Measurements from ENCODE around the gene BCAS1.
"Not testable (repeated sequence)": the region's sequence is repeated elsewhere in the genome, so short reads cannot be mapped to it uniquely, and the experiment has no call there.

BCAS1 gene

DNA sequence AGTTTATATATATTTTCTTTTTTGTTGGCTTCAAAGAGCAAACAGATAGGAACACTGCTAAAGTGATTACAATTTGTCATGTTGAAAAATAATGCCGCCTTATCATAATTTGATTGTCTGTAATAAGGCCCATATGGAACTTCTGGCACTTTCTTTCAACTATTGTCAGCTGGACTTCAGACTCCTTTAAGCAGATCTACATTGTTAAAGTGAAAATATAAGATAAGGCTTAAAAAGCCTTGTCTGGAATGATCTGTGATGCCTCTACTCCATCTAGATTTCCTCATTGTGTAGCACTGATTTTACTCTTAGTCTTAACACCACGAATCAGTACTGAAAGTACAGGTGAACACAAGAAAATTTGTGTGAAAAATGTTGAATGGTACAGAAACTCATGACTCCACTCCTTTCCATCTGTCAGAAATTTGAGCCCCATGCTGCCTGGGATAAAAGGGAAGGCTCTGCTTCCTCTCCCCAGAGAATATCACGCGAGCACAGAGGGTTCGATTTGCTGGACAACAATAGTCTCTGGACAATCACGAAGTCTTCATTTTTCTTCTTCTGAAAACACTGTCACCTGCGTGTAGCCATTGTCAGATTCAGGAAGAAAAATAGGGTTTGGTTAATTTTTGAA is 56.0 kb downstream of the BCAS1 start:
- no peak for FAIRE-seq

DNA sequence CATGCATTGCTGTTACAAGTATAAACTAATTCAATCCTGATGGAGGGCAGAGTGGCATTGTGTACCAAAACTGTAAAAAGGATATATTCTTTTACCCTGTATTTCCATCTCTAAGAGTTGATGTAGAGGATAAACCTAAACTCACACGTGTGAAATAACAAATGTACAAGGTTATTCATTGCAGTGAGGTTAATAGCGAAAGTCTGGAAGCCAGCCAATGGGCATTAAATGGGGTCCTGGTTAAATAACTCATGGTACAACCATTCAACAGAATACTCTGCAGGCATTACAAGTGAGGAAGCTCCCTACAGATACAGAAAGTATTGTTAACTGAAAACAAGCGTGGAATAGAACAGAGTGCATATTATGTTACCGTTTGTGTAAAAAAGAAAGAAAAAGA is 56.9 kb downstream of the BCAS1 start:
- FAIRE-seq: no peak

DNA sequence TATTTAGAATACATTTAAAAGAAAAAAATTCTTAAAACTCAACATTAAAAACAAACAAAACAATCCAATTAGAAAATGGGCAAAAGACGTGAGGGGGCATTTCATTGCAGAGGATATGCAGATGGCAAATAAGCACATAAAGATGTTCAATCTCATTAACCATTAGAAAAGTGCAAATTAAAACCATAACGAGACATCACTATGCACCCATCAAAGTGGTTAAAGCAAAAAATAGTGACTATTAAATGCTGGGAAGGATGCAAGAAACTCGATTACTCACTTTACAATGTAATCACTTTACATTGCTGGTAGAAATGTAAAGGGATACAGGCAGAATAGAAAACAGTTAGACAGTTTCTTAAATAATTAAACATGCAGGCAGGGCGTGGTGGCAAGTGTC is 59.0 kb downstream of the BCAS1 start:
- FAIRE-seq: no peak

DNA sequence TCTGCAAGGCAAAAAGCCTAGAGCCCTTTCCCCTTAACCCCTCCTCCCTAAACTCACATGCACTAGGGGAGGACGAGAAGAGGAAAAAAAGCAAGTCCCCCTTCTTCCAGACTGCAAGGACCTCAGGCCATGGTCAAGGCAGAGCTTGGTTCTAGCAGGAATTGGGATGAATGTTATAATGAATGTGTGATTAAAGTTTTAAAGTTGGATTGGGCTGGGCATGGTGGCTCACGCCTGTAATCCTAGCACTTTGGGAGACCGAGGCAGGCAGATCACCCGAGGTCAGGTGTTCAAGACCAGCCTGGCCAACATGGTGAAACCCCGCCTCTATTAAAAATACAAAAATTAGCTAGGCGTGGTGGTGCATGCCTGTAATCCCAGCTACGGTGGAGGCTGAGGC is 64.2 kb downstream of the BCAS1 start:
- FAIRE-seq: not testable (repeated sequence)

DNA sequence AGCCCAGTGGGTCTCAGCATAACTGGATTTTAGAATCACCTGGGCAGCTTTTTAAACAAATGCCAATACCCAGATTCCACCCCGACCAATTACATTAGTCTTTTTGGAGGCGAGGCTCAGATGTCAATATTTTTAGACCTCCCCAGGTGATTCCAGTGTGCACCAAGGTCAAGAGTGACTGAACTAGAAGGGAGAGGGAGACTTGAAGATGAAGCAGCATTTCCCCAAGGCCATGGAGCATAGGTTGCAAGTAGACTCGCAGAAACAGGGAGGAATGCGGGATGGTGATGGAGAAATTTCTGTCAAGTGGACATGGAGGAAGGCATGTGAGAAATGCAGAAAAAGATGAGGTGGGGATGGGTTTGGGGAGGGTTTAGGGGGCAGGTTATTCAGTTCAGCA is 64.9 kb downstream of the BCAS1 start:
- no peak for FAIRE-seq

DNA sequence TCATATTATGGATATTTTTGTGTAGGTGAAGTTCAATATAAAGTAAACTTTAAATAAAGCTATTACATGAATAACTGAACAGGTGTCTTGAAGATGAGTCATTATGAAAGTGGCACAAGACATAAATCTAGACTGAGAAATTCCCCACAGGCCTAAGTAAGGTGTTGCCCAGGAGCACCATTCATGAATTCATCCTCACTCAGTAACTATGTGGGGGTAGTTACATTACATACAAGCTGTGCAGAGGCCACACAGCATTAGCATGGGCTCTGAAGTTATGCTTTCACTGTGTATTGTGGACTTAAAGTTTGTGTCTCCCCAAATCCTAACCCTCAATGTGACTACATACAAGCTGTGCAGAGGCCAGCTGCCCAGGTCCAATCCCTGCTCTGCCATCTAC is 65.9 kb downstream of the BCAS1 start:
- no peak for FAIRE-seq

DNA sequence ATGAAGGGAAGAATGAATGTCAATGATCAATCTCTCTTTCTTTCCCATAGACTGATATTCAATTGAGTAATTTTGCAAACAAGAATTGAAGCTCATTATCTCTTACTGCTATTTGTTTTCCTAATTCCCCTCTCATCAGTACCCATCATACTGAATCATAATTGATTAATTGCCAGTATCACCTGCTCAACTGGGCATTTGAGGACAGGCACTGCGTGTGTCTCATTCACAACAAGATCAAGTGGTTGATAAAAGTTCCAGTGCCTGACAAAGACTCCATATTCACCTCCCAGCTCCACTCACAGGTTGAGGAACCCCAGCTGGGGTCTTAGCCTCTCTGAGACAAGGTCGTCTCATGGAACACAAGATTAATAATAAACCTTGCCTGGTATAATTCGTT is 67.7 kb downstream of the BCAS1 start:
- FAIRE-seq: no peak

DNA sequence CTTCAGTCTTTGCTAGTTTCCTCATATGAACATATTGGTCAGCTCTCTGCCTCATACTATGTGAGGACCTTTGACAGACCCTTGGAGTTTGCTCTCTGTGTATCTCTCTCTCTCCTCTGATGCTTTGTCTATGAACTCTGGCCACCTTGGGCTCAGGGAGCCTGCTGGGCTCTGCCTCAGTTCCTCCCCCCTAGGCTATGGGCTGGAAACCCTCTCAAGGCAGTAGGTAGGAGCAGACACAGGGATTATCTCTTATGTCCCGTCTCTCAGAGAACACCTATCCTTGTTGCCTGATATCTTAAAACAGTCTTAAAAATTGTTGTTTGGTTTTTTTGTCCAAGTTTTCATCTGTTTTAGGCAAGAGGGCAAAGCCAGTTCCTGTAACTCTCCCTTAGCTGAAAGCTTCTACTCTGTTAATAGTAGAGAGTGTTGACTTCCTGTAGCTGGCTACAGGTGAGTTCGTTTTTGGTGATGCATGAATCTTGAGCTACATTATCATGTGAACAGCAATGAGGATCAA is 68.3 kb downstream of the BCAS1 start:
- FAIRE-seq: no peak

DNA sequence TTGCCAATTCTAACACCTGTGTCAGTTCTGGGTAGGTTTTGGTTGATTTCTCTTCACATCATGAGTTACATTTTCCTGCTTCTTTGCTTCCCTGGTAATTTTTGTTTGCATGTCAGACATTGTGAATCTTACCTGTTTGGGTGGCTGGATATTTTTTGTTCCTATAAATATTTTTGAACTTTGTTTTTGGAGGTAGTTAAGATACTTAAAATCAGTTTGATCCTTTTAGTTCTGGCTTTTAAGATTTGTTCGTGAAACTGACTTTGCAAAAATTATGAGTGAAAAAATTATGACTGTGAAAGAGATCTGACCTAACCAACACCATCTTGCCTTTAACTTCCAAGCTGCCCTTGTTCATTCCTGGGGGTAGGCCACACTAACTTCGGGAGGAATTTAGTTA is 69.5 kb downstream of the BCAS1 start:
- no peak for FAIRE-seq

DNA sequence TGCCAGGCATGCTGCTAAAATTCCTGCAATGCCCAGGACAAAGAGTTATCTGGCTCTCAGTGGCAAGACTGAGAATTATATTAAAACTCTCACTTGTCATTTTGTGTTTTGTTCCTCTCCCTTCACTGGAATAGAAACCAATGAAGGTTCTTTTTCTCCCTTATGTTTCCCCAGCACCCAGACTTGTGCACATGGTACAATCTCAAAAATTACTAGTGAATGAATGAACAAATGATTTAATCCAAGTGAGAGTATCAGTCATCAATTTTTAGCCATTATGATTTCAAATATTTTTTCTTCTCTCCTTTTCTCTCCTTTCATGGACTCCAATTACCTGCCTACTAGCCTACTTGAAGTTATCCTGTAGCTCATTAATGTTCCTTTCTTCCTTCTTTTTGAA is 70.1 kb downstream of the BCAS1 start:
- FAIRE-seq: no peak

DNA sequence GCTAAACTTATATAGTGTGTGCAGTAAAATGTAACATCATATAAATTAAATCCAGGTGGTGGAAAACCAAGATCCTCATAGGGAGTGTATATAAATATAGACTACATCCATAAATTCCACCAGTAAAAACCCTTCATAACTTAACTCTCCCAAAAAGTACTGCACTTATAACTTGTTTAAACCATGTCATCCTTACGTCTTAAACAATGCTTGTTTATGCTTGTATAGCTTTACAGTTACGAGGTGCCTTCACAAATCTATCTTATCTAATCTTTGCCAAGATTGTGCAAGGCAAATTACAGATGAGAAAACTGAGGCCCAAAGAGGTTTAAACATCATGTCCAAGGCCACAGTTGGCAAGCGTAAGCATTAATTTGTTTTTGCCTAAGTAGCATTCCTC is 71.3 kb downstream of the BCAS1 start:
- no peak for FAIRE-seq

DNA sequence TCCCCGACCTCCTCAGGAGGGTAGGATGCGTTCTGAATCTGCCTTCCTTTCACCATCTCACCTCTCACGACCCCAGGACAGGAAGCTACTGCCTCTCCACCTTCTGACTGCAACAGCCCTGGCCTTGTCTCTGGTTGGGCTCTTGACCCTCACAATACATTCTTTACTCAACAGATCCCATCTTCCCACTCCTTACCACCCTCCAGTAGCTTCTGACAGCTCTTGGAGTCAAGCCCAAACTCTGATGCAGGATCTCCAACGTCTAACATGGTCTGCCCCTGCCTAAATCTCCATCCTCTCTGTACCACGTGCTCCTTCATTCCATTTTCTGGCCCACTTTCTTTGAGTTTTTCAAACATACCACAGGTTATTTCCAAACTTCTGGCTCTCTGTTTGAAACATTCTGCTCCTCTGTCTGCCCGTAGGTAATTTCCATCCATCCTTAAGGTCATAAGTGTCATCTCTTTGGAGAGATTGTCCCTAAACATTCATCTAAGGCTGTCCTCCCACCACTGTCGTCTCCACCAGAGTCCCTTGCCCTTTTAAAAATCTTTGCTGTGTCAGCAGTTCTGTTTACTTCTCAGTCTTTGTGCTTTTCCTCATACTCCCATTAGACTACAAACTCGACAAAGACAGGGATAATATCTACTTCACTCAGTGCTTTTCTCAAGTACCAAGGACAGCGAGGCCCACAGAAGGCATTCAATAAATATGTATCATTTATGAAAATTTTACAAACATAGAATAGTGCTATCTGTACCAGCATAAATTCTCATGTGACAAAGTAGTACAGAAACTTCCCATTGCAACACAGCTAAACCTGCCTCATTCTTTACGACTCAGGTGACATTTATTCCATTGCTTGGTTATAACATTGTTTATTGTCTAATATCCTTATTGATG is 73.6 kb downstream of the BCAS1 start:
- FAIRE-seq: no peak

DNA sequence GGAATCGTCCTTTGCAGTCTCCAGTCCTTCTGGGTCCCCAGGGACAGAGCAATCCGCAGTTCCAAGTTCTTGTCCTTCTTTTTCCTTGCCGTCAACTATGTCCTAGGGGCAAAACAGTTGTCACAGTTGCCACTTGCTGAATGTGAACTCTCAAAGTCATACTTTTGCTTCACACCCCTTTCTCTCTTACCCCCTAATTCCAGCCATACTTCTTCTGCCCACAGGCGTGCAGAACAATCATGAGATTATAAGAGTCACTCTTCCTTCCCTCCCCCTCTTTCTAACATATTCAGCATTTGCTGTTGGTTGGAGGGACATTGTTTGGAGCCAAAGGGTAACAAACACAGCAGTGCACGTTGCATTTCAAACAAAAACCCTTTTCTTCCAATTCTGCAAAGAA is 74.4 kb downstream of the BCAS1 start:
- FAIRE-seq: no peak

DNA sequence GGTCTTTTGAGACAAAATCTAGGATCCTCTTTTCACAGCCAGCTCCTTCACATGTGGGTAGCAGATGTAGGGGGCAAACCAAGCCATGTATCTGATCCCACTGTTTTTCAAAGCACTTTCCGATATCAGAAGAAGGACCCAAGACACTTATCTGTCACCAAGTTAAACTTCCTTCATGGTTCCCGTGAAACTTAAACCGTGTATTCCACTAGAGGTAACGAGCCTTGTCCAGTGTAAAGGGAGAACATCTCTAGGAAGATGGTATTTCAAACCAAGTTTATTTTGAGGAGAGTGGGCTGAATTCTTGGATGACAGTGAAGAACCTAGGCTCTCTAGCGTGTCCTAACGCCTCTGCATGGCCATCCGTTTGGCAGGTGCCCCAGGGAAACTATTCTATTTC is 76.3 kb downstream of the BCAS1 start:
- FAIRE-seq: no peak

DNA sequence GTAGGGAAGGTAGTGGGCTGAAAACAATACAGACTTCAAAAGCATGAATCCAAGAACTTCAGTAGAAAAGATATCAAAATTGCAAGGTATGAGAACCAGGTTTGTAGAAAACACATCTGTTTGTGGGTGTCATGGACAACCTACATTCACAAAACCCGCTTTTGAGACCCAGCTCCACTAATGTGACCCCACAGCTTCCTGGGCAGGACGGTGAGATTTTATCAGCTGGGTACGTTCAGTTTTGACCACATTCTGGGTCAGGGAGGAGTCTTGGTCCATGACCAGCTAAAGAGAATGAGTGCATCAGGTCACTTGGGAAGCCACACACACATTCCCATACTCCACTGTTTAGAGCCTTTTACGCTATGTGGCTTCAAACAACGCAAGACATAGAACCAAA is 77.1 kb downstream of the BCAS1 start:
- no peak for FAIRE-seq

DNA sequence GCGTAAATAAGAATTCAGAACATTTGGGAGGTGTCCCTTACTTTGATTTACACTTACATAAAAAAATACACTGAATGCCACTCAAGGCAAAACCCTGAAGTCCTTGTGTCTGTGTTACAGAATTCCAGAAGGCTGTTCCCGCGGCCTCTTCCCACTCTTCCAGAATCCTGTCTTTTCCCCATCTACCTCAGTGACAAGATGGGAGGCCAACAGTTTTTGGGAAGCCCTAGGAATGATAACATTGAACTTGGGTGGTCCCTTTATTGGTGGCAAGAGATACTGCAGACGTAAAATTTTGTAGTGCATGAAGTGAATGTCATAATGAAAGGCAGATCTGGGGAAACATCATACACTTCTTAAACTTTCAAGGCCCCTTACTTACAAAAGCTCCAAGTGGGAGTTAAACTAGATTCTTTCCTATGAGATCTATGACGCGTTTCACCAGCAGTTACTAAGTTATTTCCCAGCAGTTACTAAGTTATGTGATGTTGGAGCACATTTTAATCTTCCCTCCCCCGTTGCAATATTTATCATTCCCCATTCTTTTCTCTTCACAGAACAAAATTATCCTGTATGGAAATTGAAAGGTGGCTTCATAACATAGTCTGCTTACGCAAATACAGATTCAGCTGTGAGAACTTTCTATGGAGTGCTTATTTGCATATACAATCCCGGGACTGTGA is 79.5 kb downstream of the BCAS1 start:
- FAIRE-seq: no peak

DNA sequence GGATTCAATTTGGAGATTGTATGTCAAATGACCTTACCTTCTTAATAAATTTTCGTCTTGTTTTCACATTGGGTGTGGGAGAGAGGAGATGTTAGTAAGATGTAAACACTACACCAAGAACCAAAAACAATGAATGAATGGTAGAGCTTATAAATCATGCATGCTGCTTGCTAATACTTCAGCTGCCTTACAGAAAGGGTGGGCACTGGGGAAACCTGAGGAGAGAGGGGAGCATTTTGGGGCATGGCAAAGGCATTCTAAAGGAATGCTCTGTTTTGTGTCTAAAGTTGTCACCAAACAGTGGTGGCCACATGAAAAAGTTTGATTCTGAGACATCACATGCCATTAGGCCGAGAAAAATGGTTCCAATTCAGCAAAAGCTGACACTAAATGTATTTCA is 80.4 kb downstream of the BCAS1 start:
- no peak for FAIRE-seq

DNA sequence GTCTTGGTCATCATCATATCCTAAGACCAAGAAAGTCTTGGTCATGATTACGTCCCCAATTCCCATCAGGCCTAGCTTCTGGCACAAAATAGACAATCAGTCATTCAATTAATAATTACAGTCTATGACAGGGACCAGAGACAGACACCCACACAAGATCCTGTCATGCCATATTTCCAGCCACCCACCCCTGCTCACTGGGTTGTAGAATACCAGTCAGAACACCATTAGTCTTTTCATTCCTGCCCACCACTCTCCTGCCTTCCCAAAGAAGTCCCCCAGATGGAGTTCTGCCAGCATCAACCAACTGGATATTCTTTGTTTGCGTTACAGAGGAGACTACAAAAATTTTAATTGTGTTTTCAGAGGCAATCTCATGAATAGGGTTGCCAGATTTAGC is 81.0 kb downstream of the BCAS1 start:
- FAIRE-seq: no peak

DNA sequence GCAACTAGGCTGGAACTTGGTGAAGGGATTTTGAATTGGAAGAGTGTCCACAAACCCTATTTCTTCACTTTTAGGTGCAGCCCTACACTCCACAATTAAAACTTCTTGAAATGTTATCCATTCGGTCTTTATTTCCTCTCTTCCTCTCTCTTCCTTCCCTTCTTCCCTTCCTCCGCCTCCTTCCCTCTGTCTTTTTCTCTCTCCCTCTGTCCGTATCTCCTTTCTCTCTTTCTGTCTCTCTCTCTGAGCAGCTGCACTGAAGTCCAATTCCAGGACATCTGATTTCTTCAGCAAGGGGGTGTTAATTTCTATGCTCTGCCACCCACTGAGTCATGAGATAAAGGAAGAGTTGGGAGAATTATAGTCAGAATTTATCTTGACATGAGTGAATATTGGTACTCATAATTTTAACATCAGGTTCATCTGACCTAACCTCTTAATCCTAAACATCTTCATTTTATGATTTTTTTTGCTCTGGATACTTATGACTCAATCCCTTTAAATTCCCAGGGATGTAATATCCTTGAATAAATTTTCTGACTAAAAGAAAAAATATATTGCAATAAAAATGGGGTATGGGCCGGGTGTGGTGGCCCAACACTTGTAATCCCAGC is 84.2 kb downstream of the BCAS1 start:
- FAIRE-seq: no peak

DNA sequence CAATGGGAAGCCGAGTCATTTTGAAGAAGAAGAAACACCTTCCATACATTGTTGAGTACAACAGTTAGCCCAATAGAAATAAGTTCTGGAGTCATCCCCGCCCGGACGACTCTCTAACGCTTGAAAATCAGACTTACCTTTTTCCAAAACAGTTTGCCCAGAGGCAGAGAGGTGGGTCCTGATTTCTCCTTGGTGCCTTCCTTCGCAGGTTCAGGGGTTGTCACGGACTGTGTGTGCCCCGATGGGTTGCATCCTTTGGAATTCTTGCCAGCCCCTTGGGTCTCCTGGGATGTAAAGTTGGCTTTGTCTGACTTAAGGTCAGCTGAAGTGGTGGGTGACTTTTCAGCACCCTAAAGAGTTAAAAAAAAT is 85.3 kb downstream of the BCAS1 start:
- no peak for FAIRE-seq

DNA sequence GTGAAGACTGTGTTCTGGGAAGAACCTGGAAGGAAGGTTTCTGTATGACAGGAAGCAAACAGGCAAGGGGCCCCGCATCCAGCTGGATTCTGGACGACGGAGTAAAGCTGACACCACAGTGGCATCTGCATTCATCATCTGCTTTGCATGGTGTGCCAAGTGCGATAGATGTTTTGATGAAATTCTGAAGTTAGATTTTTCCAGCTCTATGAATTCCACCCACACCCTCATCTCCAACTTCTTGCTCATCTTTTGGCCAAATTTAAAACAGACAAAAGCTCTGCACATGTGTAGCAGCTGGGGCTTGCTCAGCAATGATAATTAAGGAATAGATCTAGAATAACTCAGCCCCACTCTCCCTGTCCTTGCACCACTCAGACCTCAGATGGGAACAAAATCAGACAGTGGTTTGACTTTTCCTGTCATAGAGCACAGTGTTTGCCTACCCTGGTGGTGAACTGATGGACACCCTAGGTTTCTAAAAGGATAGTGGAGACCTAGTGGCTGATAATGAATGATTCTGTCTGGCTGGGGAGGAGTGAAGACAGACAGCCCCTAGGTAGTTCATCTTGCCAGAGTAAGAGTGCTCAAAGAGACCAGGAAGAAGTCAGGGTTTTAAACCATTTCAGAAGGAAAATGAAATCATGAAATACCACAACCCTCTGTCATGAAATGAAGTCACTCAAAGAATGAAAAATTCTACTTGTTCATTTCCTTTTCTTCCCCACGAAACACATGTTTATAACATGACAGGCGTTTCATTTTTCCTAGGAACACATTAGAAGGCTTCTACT is 85.8 kb downstream of the BCAS1 start:
- no peak for FAIRE-seq

DNA sequence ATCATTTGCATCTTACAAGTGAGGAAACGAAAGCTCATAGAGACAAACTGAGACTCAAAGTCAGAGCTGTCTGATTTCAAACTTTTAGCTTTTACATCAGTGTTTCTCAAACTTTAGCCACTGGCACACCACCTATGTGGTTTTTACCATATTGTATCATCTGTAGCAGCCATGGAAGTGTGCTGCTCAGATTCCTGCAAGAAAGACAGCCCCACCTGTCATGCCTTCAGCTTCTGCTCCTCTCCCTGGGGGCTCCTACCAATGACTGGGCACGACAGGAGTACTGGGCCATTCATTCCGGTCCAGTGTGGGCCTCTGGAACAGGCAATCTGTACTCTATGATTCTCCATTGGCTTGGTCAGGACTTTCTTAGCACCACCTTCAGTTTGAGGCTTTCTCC is 87.0 kb downstream of the BCAS1 start:
- no peak for FAIRE-seq

DNA sequence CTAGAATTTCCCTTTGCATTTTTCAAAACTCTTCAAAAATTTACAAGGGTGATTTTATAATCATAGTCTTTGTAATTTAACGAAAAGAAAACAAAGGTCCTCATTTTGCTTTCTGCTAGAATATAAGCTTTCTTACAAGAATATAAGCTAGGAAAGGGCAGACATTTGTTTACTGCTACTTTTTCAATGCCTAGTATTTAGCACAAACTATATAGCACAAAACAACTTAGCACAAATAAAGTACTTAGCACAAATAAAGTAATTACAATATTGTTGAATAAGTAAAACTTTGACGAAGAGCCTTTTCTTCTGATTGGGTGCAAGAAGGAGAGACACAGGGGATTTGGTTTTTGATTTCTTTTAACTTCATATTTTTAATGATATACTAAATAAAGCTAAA is 87.8 kb downstream of the BCAS1 start:
- FAIRE-seq: no peak

Data from G401.6 (cell line).